K562 (cell line): Measurements from ENCODE around the gene ANTKMT. TPM values are rescaled to one million over a fixed set of nuclear protein-coding genes. Genes with fewer than 3 reads are reported as not detected.
A peak's percentile ranks its signal among the peaks of the same experiment; 100 is the strongest.

Experiments used
- BACH1 ChIP-seq: fragments of 200-800 bp; sonication (Bioruptor generic); IDR thresholded peaks from 2 replicates; pipeline ENCODE4 v1.6.1; 2016; ENCODE audit warnings: missing genetic modification characterization, missing compliant biosample characterization
- CHD1 ChIP-seq: fragments of 200-600 bp; sonication (generic); IDR thresholded peaks from one replicate; pipeline ENCODE4 v1.6.1; 2012; ENCODE audit warnings: mild to moderate bottlenecking, moderate library complexity, low read length, inconsistent platforms
- DEAF1 ChIP-seq: fragments of 450-650 bp; formaldehyde crosslinking; IDR thresholded peaks from 2 replicates; pipeline ENCODE4 v1.4.0; 2020; ENCODE audit warnings: mild to moderate bottlenecking, moderate library complexity
- EGR1 ChIP-seq: fragments of 450-650 bp; conservative IDR thresholded peaks from 2 replicates; pipeline ENCODE4 v1.6.1; 2017; ENCODE audit warnings: mild to moderate bottlenecking
- EP400 ChIP-seq: fragments of 450-650 bp; IDR thresholded peaks from 2 replicates; pipeline ENCODE4 v1.6.1; 2017; ENCODE audit warnings: antibody characterized with exemption, mild to moderate bottlenecking, moderate library complexity
- ETV5 ChIP-seq: sonication (generic); formaldehyde crosslinking; IDR thresholded peaks from 2 replicates; pipeline ENCODE4 v1.4.0; 2020; ENCODE audit warnings: low read depth, mild to moderate bottlenecking, missing genetic modification reagents
- FIP1L1 ChIP-seq: fragments of 200-400 bp; formaldehyde crosslinking; IDR thresholded peaks from 2 replicates; pipeline ENCODE4 v1.6.1; 2018; ENCODE audit warnings: mild to moderate bottlenecking, low read depth, low read length; ENCODE audit not compliant: poor library complexity, severe bottlenecking
- GATAD2A ChIP-seq: fragments of 450-650 bp; IDR thresholded peaks from 2 replicates; pipeline ENCODE4 v1.6.1; 2017
- HDAC8 ChIP-seq: fragments of 450-650 bp; IDR thresholded peaks from 2 replicates; pipeline ENCODE4 v1.6.1; 2016; ENCODE audit warnings: mild to moderate bottlenecking, missing genetic modification characterization, moderate library complexity, missing compliant biosample characterization
- HIVEP1 ChIP-seq: fragments of 250-450 bp; sonication (Bioruptor Pico); IDR thresholded peaks from 2 replicates; pipeline ENCODE4 v1.4.0; 2020; ENCODE audit warnings: mild to moderate bottlenecking
- HNRNPH1 ChIP-seq: fragments of 200-400 bp; formaldehyde crosslinking; optimal IDR thresholded peaks from 2 replicates; pipeline ENCODE3; 2017; ENCODE audit warnings: low read depth, mild to moderate bottlenecking, low read length, moderate library complexity
- ILF3 ChIP-seq: fragments of 450-650 bp; IDR thresholded peaks from 2 replicates; pipeline ENCODE4 v1.6.1; 2018; ENCODE audit warnings: antibody characterized with exemption, mild to moderate bottlenecking, moderate library complexity, borderline replicate concordance
- KAT7 ChIP-seq: sonication (generic); formaldehyde crosslinking; IDR thresholded peaks from 2 replicates; pipeline ENCODE4 v1.8.0; 2022; ENCODE audit warnings: missing genetic modification reagents, mild to moderate bottlenecking, borderline replicate concordance
- L3MBTL2 ChIP-seq: fragments of 450-650 bp; IDR thresholded peaks from 2 replicates; pipeline ENCODE4 v1.6.1; 2016; ENCODE audit warnings: mild to moderate bottlenecking, moderate library complexity
- MLX ChIP-seq, 2 experiments: fragments of 450-650 bp in 1 of 2; sonication (generic) in 1 of 2; formaldehyde crosslinking; conservative IDR thresholded peaks; 2 replicates each; pipeline versions ENCODE4 v1.4.0 to v1.8.1; 2020 to 2022; ENCODE audit warnings: mild to moderate bottlenecking in 1 of 2, missing genetic modification reagents in 1 of 2
- NCOA6 ChIP-seq: fragments of 450-650 bp; IDR thresholded peaks from 2 replicates; pipeline ENCODE4 v1.6.1; 2017; ENCODE audit warnings: mild to moderate bottlenecking
- PYGO2 ChIP-seq: fragments of 450-650 bp; IDR thresholded peaks from 2 replicates; pipeline ENCODE4 v1.6.1; 2016; ENCODE audit warnings: mild to moderate bottlenecking, missing genetic modification characterization, moderate library complexity, missing compliant biosample characterization
- SMARCE1 ChIP-seq: fragments of 450-650 bp; IDR thresholded peaks from 2 replicates; pipeline ENCODE4 v1.7.1; 2016; ENCODE audit warnings: mild to moderate bottlenecking
- SNAPC5 ChIP-seq: fragments of 250-450 bp; sonication (Bioruptor Pico); IDR thresholded peaks from 2 replicates; pipeline ENCODE4 v1.8.0; 2021; ENCODE audit warnings: moderate library complexity, mild to moderate bottlenecking, inconsistent platforms
- STAG1 ChIP-seq: sonication (generic); formaldehyde crosslinking; IDR thresholded peaks from 2 replicates; pipeline ENCODE4 v1.5.0; 2020; ENCODE audit warnings: missing genetic modification reagents, borderline replicate concordance
- ZBTB7A ChIP-seq: IDR thresholded peaks from 2 replicates; pipeline ENCODE4 v1.6.1; 2011; ENCODE audit warnings: low read depth, mild to moderate bottlenecking, low read length, moderate library complexity, borderline replicate concordance; ENCODE audit not compliant: control insufficient read depth
- ZNF165 ChIP-seq: fragments of 250-450 bp; sonication (Bioruptor Pico); IDR thresholded peaks from 2 replicates; pipeline ENCODE4 v1.4.0; 2020; ENCODE audit warnings: borderline replicate concordance
- ZNF717 ChIP-seq: fragments of 250-450 bp; sonication (Bioruptor Pico); IDR thresholded peaks from 2 replicates; pipeline ENCODE4 v1.5.0; 2021
- ZZZ3 ChIP-seq: fragments of 450-650 bp; IDR thresholded peaks from 2 replicates; pipeline ENCODE4 v1.6.1; 2016; ENCODE audit warnings: antibody characterized with exemption, mild to moderate bottlenecking, moderate library complexity
- polyA plus RNA-seq, 8 experiments: library from polyadenylated mRNA; depleted of rRNA in 4 of 8; stranded (reverse) in 5 of 8; unstranded in 3 of 8; fragments of >200 nt; fragmentation: Nextera tagmentation in 2 of 8; fragmentation: Illumina TruSeq in 1 of 8; extraction: Ambion mirVana in 2 of 8; extraction: Trizol in 1 of 8; gene quantifications; 2 replicates each; pipeline versions ENCODE4 v1.2.1 to v1.2.3, GENCODE V29; 2011 to 2014; ENCODE audit warnings: inconsistent platforms in 1 of 8, missing spikeins in 1 of 8
- total RNA-seq, 7 experiments: library from RNA; depleted of rRNA in 6 of 7; stranded (reverse); fragments of >200 nt in 6 of 7; fragmentation: Illumina TruSeq in 2 of 7; extraction: Trizol in 2 of 7; gene quantifications; 2 replicates each; pipeline versions ENCODE4 v1.2.1 to v1.2.3, GENCODE V29; 2011 to 2021; ENCODE audit warnings: low replicate concordance in 1 of 7

Gene ANTKMT
- total and polyA plus RNA-seq, 9 of the 15 experiments (the other 6 are each of a cell fraction or from before 2014, with no cell fraction given) = 0.58 to 217 (median 19.1) TPM

GRCh38 chr16:740459-740763, 19.5 kb downstream of the ANTKMT start (continued):
- no peak for TF ChIP-seq ILF3
- TF ChIP-seq HNRNPH1 = no peak
- TF ChIP-seq DEAF1 (CRISPR knock-in tag) = no peak
- no peak for TF ChIP-seq ZNF717
- TF ChIP-seq MLX (CRISPR knock-in tag; conservative IDR thresholded peaks at IDR 0.05) = no peak
- no peak for TF ChIP-seq EP400
- TF ChIP-seq BACH1 (tag) = no peak
- TF ChIP-seq EGR1 = peak; percentile 28; the same call in 1 of the 2 replicates
- TF ChIP-seq HIVEP1 (CRISPR knock-in tag) = no peak
- TF ChIP-seq ETV5 (CRISPR knock-in tag) = no peak
- TF ChIP-seq GATAD2A = no peak
- TF ChIP-seq STAG1 (CRISPR knock-in tag) = no peak
- TF ChIP-seq CHD1 = peak; percentile 35
- TF ChIP-seq ZZZ3 = no peak
- no peak for TF ChIP-seq SNAPC5
- 0 out of 2 replicates have a peak, but pooled peaks have one; percentile 57 for TF ChIP-seq ZBTB7A
- TF ChIP-seq PYGO2 (tag) = no peak
- no peak for TF ChIP-seq L3MBTL2
- no peak for TF ChIP-seq ZNF165 (CRISPR knock-in tag)
- TF ChIP-seq FIP1L1 = peak; percentile 2
- no peak for TF ChIP-seq HDAC8 (tag)
- TF ChIP-seq KAT7 = 0 out of 2 replicates have a peak, but pooled peaks have one; percentile 7
- TF ChIP-seq SMARCE1 = 0 out of 2 replicates have a peak, but pooled peaks have one; percentile 36
- TF ChIP-seq NCOA6 = no peak
